Gastroesophageal sphincter (tissue), 4 donors: ENCODE measurements around the gene PAX4. TPM values are rescaled to one million over a fixed set of nuclear protein-coding genes. Genes with fewer than 3 reads are reported as not detected.
"Not testable (repeated sequence)": the region's sequence is repeated elsewhere in the genome, so short reads cannot be mapped to it uniquely, and the experiment has no call there.

ENCODE experiments used
- ATAC-seq: fragments of 150-250 bp; one replicate; pipeline ENCODE4 v1.9.1; 2016; ENCODE audit warnings: mild to moderate bottlenecking, moderate library complexity
- H3K27ac ChIP-seq, 4 donors: fragments of 200-600 bp; sonication (generic) in 3 of 4; 1 replicate in 3 of 4; 2 replicates in 1 of 4; pipeline ENCODE4 v1.5.1; 2016 to 2019
- H3K27me3 ChIP-seq: fragments of 200-600 bp; sonication (generic); one replicate; pipeline ENCODE4 v1.5.1; 2019
- H3K36me3 ChIP-seq, 2 donors: fragments of 200-600 bp; sonication (generic); one replicate each; pipeline ENCODE4 v1.5.1; 2019; ENCODE audit warnings: control low read depth in 1 of 2
- H3K4me1 ChIP-seq, 3 donors: fragments of 200-600 bp; sonication (generic); 1 replicate in 2 of 3; 2 replicates in 1 of 3; pipeline ENCODE4 v1.5.1; 2016 to 2019; ENCODE audit warnings: control low read depth in 2 of 3
- H3K4me3 ChIP-seq, 2 donors: fragments of 200-600 bp; sonication (generic); one replicate each; pipeline ENCODE4 v1.5.1; 2019; ENCODE audit warnings: mild to moderate bottlenecking in 1 of 2, moderate library complexity in 1 of 2
- H3K9me3 ChIP-seq, 3 donors: fragments of 200-600 bp; sonication (generic); one replicate each; pipeline ENCODE4 v1.5.1; 2017 to 2019; ENCODE audit warnings: control low read depth in 2 of 3
- EP300 ChIP-seq: sonication (generic); formaldehyde crosslinking; IDR thresholded peaks from one replicate; pipeline ENCODE4 v1.6.1; 2017; ENCODE audit warnings: antibody characterized with exemption, mild to moderate bottlenecking
- POLR2A ChIP-seq, 2 donors: fragments of 450-650 bp; IDR thresholded peaks; one replicate each; pipeline ENCODE4 v1.6.1; 2017; ENCODE audit warnings: antibody characterized with exemption in 2 of 2, mild to moderate bottlenecking in 2 of 2, moderate library complexity in 1 of 2
- POLR2AphosphoS5 ChIP-seq: sonication (generic); formaldehyde crosslinking; IDR thresholded peaks from one replicate; pipeline ENCODE4 v1.6.1; 2017; ENCODE audit warnings: antibody characterized with exemption
- WGBS, 2 donors: methylation state at CpG; one replicate each; pipeline ENCODE4 v1.1.5; 2018; ENCODE audit warnings: low coverage in 1 of 2; 5-methylcytosine and 5-hydroxymethylcytosine counted together
- total RNA-seq, 4 donors: library from RNA; depleted of rRNA; stranded (reverse); fragments of >200 nt; gene quantifications; one replicate each; pipeline ENCODE4 v1.1.0, GENCODE V29; 2016
- TF ChIP-seq, protein P1 (sequence below), 4 experiments: fragments of 200-600 bp in 2 of 4; fragments of 450-650 bp in 2 of 4; sonication (generic) in 1 of 4; IDR thresholded peaks; one replicate each; pipeline ENCODE4 v1.5.1; 2017 to 2019; ENCODE audit warnings: antibody characterized with exemption in 4 of 4, mild to moderate bottlenecking in 2 of 4, moderate library complexity in 2 of 4

Gene PAX4
- total RNA-seq, 4 donors from 2014 or later = not detected

DNA sequence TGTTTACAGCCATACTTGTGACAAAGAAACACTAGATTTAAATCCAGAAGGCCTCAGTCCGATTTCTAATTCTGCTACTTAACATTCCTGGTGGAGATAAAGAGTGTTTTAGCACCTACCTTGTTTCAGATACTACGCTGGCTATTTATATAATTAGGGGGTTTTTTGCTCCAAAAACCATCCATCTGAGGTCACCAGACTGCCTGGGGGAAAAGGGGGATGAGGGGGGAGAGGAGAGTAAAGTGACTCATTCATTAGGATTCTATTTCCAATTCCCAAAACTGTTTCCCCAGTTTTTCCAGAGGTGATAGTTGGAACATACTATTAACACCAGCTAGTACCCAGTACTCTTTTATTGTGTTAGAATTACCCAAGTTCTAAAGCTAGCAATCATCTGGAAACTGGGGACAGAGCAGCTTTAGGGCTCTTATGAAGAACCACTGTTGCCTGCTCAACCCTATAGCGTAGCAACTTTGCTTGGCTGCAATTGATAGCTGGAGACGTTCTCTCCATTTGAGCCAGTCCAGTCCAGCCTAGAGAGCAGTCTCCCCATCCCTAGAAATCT, 39.1 kb downstream of the PAX4 start:
- Histone ChIP-seq H3K36me3 (peaks cover 0 to 40% of the 10 kb centered on the region in 2 donors), H3K4me3 (no peak overlapping the region), H3K4me1 (peaks cover 2 to 52% (median 28%) of the 10 kb centered on the region in 3 donors), H3K27me3 (no peaks in the 10 kb centered on the region), H3K9me3 (no peaks in the 10 kb centered on the region), H3K27ac (peak overlapping the region in 3 of 4 donors; percentile 21 to 37 (median 23))
- no peak for TF ChIP-seq EP300
- ATAC-seq = no peak
- WGBS, 2 donors = 25 to 59% methylated on average over 2 to 4 of the region's 4 CpGs

DNA sequence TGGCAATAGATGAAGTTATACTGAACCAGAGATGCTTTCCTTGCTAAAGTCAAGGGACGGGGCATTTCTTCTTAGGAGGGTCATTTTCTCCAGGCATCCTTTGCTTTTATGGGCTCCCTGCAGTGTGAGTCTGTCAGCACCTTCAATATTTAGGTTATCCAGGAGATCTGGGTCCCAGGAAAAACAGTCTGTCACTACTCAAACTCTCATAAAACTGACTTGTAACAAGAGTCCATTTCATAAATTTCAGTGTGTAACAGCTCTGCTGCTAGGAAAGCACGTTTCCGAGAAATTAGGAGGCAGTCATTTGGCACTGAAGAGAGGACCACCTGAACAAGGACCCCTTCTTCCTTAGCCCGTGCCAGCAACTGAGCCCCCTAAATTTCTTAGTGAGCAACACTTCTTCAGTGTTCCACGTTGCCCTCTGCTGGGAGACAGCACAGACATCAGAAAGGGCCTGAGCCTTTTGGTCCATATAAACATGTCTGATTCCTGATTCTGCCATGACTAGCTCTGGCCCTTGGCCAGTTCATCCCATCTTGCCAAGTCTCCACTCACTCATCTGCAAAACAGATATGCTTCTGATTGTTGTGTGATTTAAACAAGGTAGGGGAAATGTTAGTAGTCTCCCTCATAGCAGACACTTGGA, 39.8 kb downstream of the PAX4 start:
- Histone ChIP-seq H3K9me3 (no peaks in the 10 kb centered on the region), H3K36me3 (peaks cover 0 to 39% of the 10 kb centered on the region in 2 donors), H3K27ac (peak overlapping the region in 3 of 4 donors; percentile 21 to 37 (median 23)), H3K4me3 (no peak overlapping the region), H3K27me3 (no peaks in the 10 kb centered on the region), H3K4me1 (peaks cover 0 to 46% (median 21%) of the 10 kb centered on the region in 3 donors)
- no peak for TF ChIP-seq POLR2A (IDR thresholded peaks at IDR 0.05)
- TF ChIP-seq, protein P1, sequence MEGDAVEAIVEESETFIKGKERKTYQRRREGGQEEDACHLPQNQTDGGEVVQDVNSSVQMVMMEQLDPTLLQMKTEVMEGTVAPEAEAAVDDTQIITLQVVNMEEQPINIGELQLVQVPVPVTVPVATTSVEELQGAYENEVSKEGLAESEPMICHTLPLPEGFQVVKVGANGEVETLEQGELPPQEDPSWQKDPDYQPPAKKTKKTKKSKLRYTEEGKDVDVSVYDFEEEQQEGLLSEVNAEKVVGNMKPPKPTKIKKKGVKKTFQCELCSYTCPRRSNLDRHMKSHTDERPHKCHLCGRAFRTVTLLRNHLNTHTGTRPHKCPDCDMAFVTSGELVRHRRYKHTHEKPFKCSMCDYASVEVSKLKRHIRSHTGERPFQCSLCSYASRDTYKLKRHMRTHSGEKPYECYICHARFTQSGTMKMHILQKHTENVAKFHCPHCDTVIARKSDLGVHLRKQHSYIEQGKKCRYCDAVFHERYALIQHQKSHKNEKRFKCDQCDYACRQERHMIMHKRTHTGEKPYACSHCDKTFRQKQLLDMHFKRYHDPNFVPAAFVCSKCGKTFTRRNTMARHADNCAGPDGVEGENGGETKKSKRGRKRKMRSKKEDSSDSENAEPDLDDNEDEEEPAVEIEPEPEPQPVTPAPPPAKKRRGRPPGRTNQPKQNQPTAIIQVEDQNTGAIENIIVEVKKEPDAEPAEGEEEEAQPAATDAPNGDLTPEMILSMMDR (IDR thresholded peaks at IDR 0.05) = peak in 2 of 4 experiments; percentile 4 to 15
- ATAC-seq = no peak
- 58 to 59% methylated on average over 2 to 5 of the region's 5 CpGs for WGBS, 2 donors

DNA sequence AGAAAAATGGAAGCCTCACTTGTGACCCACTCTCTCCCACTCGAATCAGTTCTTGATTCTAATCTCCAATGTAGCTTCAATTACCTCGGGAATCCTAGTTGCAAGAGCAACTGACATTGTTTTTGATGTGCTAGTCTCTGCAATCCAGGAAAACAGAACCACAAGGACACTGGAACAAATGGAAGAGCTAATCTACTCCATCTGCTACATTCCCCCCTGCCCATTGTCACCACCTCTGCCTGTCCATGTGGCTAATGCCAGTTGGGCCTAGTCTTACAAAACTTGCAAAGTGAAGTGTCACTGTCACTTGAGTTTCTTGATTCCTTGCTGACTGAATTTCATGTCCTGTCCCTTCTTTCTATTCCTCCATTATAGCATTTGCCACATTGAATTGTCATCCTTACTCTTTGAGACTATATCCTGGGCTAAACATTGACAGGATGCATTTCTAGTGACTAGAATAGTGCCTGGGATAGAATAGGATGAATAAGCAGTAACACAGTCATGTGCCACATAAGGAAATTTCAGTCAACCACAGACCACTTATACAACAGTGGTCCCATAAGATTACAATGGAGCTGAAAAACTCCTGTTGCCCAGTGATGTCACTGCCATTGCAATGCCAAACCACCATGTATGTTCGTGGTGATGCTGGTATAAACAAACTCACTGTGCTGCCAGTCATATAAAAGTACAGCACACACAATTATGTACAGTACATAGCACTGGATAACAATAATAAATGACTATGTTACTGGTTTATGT, 46.0 kb downstream of the PAX4 start:
- 38 to 73% methylated on average over 1 to 3 of the region's 3 CpGs for WGBS, 2 donors
- no peaks in the 10 kb centered on the region for H3K4me1 ChIP-seq
- H3K36me3 ChIP-seq = no peaks in the 10 kb centered on the region
- H3K4me3 ChIP-seq = no peak overlapping the region
- TF ChIP-seq POLR2AphosphoS5 (no peak), POLR2A (IDR thresholded peaks at IDR 0.05) (no peak), EP300 (no peak)
- TF ChIP-seq, protein P1 (IDR thresholded peaks at IDR 0.05) = no peak
- no peak overlapping the region for H3K27ac ChIP-seq
- no peak for ATAC-seq
- no peaks in the 10 kb centered on the region for H3K27me3 ChIP-seq
- H3K9me3 ChIP-seq = no peaks in the 10 kb centered on the region

DNA sequence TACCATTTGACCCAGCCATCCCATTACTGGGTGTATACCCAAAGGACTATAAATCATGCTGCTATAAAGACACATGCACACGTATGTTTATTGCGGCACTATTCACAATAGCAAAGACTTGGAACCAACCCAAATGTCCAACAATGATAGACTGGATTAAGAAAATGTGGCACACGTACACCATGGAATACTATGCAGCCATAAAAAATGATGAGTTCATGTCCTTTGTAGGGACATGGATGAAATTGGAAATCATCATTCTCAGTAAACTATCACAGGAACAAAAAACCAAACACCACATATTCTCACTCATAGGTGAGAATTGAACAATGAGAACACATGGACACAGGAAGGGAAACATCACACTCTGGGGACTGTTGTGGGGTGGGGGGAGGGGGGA, 49.9 kb downstream of the PAX4 start:
- not testable (repeated sequence) for H3K27ac ChIP-seq, H3K4me3 ChIP-seq, H3K4me1 ChIP-seq, ATAC-seq, H3K36me3 ChIP-seq, H3K9me3 ChIP-seq, H3K27me3 ChIP-seq
- no CpG with 5 or more reads among the region's 3 CpGs for WGBS, 2 donors

DNA sequence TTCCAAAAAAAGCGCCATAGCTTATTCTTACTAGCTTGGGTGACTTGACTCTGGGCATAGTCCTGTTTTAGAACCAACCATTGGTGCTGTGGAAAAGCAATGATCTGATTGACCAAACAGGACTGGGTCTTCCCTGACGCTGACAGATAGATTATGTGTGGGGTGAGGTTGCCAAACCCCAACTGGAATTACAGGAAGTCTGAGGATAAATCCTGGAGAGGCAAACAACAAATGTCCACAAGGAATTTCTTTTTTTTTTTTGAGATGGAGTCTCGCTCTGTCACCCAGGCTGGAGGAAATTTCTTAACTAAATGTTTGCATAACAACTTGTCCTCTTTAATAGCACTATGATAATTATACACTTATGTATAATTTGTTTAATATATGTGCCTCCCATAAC, 51.7 kb downstream of the PAX4 start:
- 66 to 67% methylated on average over 1 to 3 of the region's 3 CpGs for WGBS, 2 donors
- Histone ChIP-seq H3K4me3 (no peak overlapping the region), H3K27me3 (no peaks in the 10 kb centered on the region), H3K27ac (no peak overlapping the region), H3K4me1 (no peaks in the 10 kb centered on the region), H3K36me3 (no peaks in the 10 kb centered on the region), H3K9me3 (no peaks in the 10 kb centered on the region)
- no peak for ATAC-seq
- TF ChIP-seq POLR2AphosphoS5 (no peak), POLR2A (IDR thresholded peaks at IDR 0.05) (no peak)
- TF ChIP-seq, protein P1 (IDR thresholded peaks at IDR 0.05) = no peak

Other genes with a start within 250 kb of the PAX4 start
- gene ZNF800, start 225.4 kb downstream of the PAX4 start, total RNA-seq = 10 to 100 TPM; 33.8 to 37.3 (median 35.1) TPM
- 10 to 100 TPM; 15.7 to 20.3 (median 16.8) TPM for gene GCC1, start 32.5 kb downstream of the PAX4 start, total RNA-seq
- gene ARF5, start 29.7 kb downstream of the PAX4 start, total RNA-seq = 100 to 1,000 TPM; 113 to 162 (median 141) TPM
- 1 to 10 TPM in 3 of 4 donors, not detected in 1; 1.0 to 5.0 (median 1.4) TPM for gene FSCN3, start 24.4 kb downstream of the PAX4 start, total RNA-seq
- 100 to 1,000 TPM in 3 of 4 donors, 10 to 100 TPM in 1; 97.1 to 119 (median 103) TPM for gene SND1, start 34.1 kb upstream of the PAX4 start, total RNA-seq